Ovary (tissue), 3 donors: ENCODE measurements around the gene BAIAP2L2.

ENCODE experiments used
- CTCF ChIP-seq, 3 donors: fragments of 450-650 bp in 2 of 3; fragments of 200-600 bp in 1 of 3; IDR thresholded peaks; one replicate each; pipeline versions ENCODE4 v1.5.1 to v1.8.0; 2016 to 2022; ENCODE audit warnings: antibody characterized with exemption in 3 of 3, mild to moderate bottlenecking in 1 of 3
- EP300 ChIP-seq: sonication (generic); formaldehyde crosslinking; IDR thresholded peaks from one replicate; pipeline ENCODE4 v1.6.1; 2017; ENCODE audit warnings: antibody characterized with exemption
- donor health status: DM: no; HTN: no; CAD: no.

GRCh38 chr22:38051261-38051660 lies 59.2 kb downstream of the BAIAP2L2 start:
- TF ChIP-seq EP300 (no peak), CTCF (IDR thresholded peaks at IDR 0.05) (no peak)
